Endothelial cell of umbilical vein (primary cell): Measurements from ENCODE around the gene AWAT2. TPM values are rescaled to one million over a fixed set of nuclear protein-coding genes. Genes with fewer than 3 reads are reported as not detected.
A peak's percentile ranks its signal among the peaks of the same experiment; 100 is the strongest.

Experiments
- BruUV-seq: library from RNA; stranded (reverse); fragments of 400-500 nt; replicated peaks from 2 replicates; lab custom pipeline; 2021; lab: Mats Ljungman, UMichigan
- CTCF ChIA-PET: fragments of 300-600, 350-600 bp; sonication (Branson Sonifier 250); formaldehyde crosslinking; loops from one replicate; lab custom pipeline; 2021; ENCODE audit warnings: antibody characterized with exemption, inconsistent platforms; lab: Charles Lee
- POLR2A ChIA-PET: fragments of 300-600, 350-600 bp; sonication (Branson Sonifier 250); formaldehyde crosslinking; loops from one replicate; lab custom pipeline; 2021; ENCODE audit warnings: antibody characterized with exemption, inconsistent platforms; lab: Charles Lee
- DNase-seq: peaks from one replicate; pipeline ENCODE4 v3.0.0-alpha.2; 2011; ENCODE audit warnings: low read depth, low spot score
- FAIRE-seq: peaks from 2 replicates; lab custom pipeline; 2011; peaks lifted over from hg19 to GRCh38; lab: Jason Lieb, UNC
- H2AFZ ChIP-seq: 2 replicates; pipeline ENCODE4 v1.6.0; 2012; ENCODE audit warnings: low read depth, low read length, control low read depth, inconsistent platforms
- H3K27ac ChIP-seq: 2 replicates; pipeline ENCODE4 v1.5.1; 2011; ENCODE audit warnings: low read depth, mild to moderate bottlenecking, control low read depth, low read length, moderate library complexity; ENCODE audit not compliant: insufficient read depth
- H3K27me3 ChIP-seq, 2 experiments: 2 replicates each; pipeline versions ENCODE4 v1.6.0 to v1.6.1; 2011; ENCODE audit warnings: low read length in 2 of 2, mixed read lengths in 1 of 2; ENCODE audit not compliant: control insufficient read depth in 2 of 2, insufficient read depth in 2 of 2
- H3K36me3 ChIP-seq, 2 experiments: 2 replicates in 1 of 2; 3 replicates in 1 of 2; pipeline ENCODE4 v1.5.1; 2011; ENCODE audit warnings: low read length in 2 of 2, mild to moderate bottlenecking in 1 of 2, moderate library complexity in 1 of 2; ENCODE audit not compliant: control insufficient read depth in 2 of 2, insufficient read depth in 2 of 2; ENCODE audit errors: extremely low read depth in 1 of 2
- H3K4me1 ChIP-seq: 3 replicates; pipeline ENCODE4 v1.5.1; 2011; ENCODE audit warnings: mild to moderate bottlenecking, low read length; ENCODE audit not compliant: control insufficient read depth, insufficient read depth; ENCODE audit errors: extremely low read depth
- H3K4me2 ChIP-seq: 2 replicates; pipeline ENCODE4 v1.6.1; 2011; ENCODE audit warnings: low read length, control low read depth, mixed read lengths; ENCODE audit not compliant: insufficient read depth
- H3K4me3 ChIP-seq, 3 experiments: fragments of 200-600 bp in 1 of 3; sonication (generic), shearing (Covaris generic) in 1 of 3; replicated peaks in 1 of 3; 2 replicates each; pipeline ENCODE4 v1.5.1; 2011 to 2016; ENCODE audit warnings: control low read depth in 3 of 3, low read length in 3 of 3, mild to moderate bottlenecking in 2 of 3, inconsistent platforms in 1 of 3, low read depth in 1 of 3, moderate library complexity in 1 of 3; ENCODE audit not compliant: insufficient read depth in 1 of 3
- H3K79me2 ChIP-seq: 2 replicates; pipeline ENCODE4 v1.6.0; 2012; ENCODE audit warnings: low read length, inconsistent platforms; ENCODE audit not compliant: control insufficient read depth, insufficient read depth
- H3K9ac ChIP-seq: replicated peaks from 2 replicates; pipeline ENCODE3; 2011; ENCODE audit warnings: low read length, control low read depth; ENCODE audit not compliant: insufficient read depth; ENCODE audit errors: extremely low read depth
- H3K9me1 ChIP-seq: replicated peaks from 3 replicates; pipeline ENCODE4 v1.6.0; 2011; ENCODE audit warnings: mild to moderate bottlenecking, low read length; ENCODE audit not compliant: control insufficient read depth, insufficient read depth; ENCODE audit errors: extremely low read depth
- H3K9me3 ChIP-seq: replicated peaks from 2 replicates; pipeline ENCODE4 v1.5.1; 2012; ENCODE audit warnings: low read length, inconsistent platforms; ENCODE audit not compliant: control insufficient read depth, insufficient read depth
- H4K20me1 ChIP-seq: replicated peaks from 2 replicates; pipeline ENCODE3; 2011; ENCODE audit warnings: mild to moderate bottlenecking, low read length; ENCODE audit not compliant: control insufficient read depth, insufficient read depth; ENCODE audit errors: extremely low read depth
- EZH2 ChIP-seq: IDR thresholded peaks from 2 replicates; pipeline ENCODE4 v1.6.1; 2012; ENCODE audit warnings: borderline replicate concordance, low read depth, mild to moderate bottlenecking, moderate library complexity, low read length, inconsistent platforms; ENCODE audit not compliant: severe bottlenecking
- FOS ChIP-seq: IDR thresholded peaks from 2 replicates; pipeline ENCODE4 v1.6.1; 2011; ENCODE audit warnings: mild to moderate bottlenecking, low read length, moderate library complexity, borderline replicate concordance; ENCODE audit not compliant: insufficient read depth
- GATA2 ChIP-seq: IDR thresholded peaks from 2 replicates; pipeline ENCODE4 v1.7.0; 2011; ENCODE audit warnings: low read depth, mild to moderate bottlenecking, moderate library complexity, mixed read lengths, low read length; ENCODE audit not compliant: insufficient read length, insufficient read depth
- POLR2AphosphoS5 ChIP-seq: IDR thresholded peaks from 2 replicates; pipeline ENCODE4 v1.6.1; 2012; ENCODE audit warnings: low read depth, mild to moderate bottlenecking, control low read depth, low read length, moderate library complexity; ENCODE audit not compliant: insufficient read depth
- dilution Hi-C: fragments of 300-500 bp; cut with MboI; formaldehyde crosslinking; loops from one replicate; pipeline ENCODE4 v1.15.0; 2019; ENCODE audit warnings: low sequenced_read_pairs; ENCODE audit not compliant: extremely low pct_ligation_motif_present
- intact Hi-C: fragments of 100-400 bp; cut with micrococcal nuclease; formaldehyde crosslinking; loops from one replicate; pipeline ENCODE4 v1.10.0; 2022
- polyA plus RNA-seq, 4 experiments: library from polyadenylated mRNA; depleted of rRNA in 3 of 4; stranded (reverse) in 3 of 4; unstranded in 1 of 4; fragments of >200 nt; gene quantifications; 2 replicates each; pipeline versions ENCODE4 v1.2.1 to v1.2.3, GENCODE V29; 2011 to 2012; ENCODE audit warnings: missing spikeins in 1 of 4
- total RNA-seq: library from RNA; stranded (reverse); gene quantifications from 2 replicates; pipeline ENCODE4 v1.2.3, GENCODE V29; 2021
- TF ChIP-seq, protein P1 (sequence below), 2 donors: IDR thresholded peaks; 1 replicate in 1 of 2; 2 replicates in 1 of 2; pipeline ENCODE4 v1.5.1; 2011; ENCODE audit warnings: low read length in 2 of 2, mild to moderate bottlenecking in 2 of 2, moderate library complexity in 2 of 2, control low read depth in 1 of 2, inconsistent platforms in 1 of 2, low read depth in 1 of 2; ENCODE audit not compliant: insufficient read depth in 1 of 2; ENCODE audit errors: extremely low read depth in 1 of 2

The AWAT2 gene
- total and polyA plus RNA-seq, 2 donors (not counting 3 experiments of a cell fraction or from before 2014, with no cell fraction given) = 0.20 to 0.29 TPM

DNA sequence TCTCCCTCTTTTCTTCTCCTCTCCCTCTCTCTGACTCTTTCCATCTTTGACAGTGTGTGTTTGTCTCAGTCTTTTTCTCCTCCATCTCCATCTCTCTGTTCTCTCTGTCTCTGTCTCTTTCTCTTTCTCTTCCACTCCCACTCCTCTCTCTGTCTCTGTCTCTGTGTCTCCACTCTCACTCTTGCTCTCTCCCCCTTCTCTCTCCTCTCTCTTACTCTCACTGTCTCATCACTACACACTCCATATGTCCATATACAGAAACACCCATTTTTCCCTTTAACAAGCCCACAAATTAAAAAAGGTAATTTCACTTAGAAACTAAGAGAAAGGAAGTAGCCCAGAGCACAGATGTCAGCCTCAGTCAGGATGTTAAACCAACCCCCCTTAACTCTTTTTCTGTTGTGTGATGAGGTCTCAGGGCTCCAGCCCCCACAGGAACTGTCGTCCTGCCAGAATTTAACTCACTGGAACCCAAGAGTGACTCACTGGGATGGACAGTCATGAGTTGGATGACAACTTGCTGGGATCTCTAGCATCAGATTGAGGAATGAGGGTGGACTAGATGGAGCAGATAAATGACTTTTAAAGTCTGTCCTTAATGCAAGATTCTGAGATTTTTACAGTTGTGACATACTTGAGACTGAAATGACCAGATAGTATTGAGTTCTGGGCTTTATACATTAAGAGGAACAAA, 40.0 kb upstream of the AWAT2 start:
- H3K27ac ChIP-seq = no peak overlapping the region
- intact Hi-C loops = loop anchor here (2.0 kb wide), 1 partner anchor 43 kb away; no protein-coding TSS in a partner anchor

DNA sequence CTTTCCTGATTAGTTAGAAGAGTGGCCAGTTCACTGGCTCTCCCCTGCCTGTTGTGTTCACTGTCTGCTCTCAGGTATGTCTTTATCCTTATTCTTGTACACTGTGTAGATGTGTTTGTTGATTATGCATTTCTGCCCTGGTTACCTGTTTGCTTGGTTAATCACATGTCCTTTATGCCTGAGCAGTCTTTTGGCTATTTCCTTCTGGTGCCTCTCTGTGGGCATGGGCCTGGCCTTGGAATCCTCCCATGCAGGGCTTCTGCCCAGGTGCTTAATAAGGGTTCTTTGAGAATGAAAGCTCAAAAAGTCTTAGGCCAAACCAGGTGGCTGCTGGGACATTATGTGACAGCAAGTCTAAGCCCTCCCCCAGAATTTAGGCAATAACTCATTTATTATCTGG, 39.0 kb upstream of the AWAT2 start:
- DNase-seq (no peak), FAIRE-seq (no peak)
- CTCF ChIA-PET = interaction anchor here (1.2 to 1.6 kb wide), 3 partner anchors 7 to 550 kb away, joined by 4 to 7 read pairs (median 4); no protein-coding TSS in a partner anchor
- dilution Hi-C loops (no loop called here), intact Hi-C loops (loop anchor here (2.0 kb wide), 1 partner anchor 42 kb away; no protein-coding TSS in a partner anchor)
- no peaks in the 10 kb centered on the region for H3K36me3 ChIP-seq
- no peak overlapping the region for H3K4me2 ChIP-seq
- no peaks in the 10 kb centered on the region for H3K27me3 ChIP-seq
- no peak overlapping the region for H3K4me3 ChIP-seq
- peaks cover 29% of the 10 kb centered on the region for H3K4me1 ChIP-seq
- H2AFZ ChIP-seq = no peak overlapping the region
- POLR2A ChIA-PET = no interaction called here
- H3K9ac ChIP-seq = no peak overlapping the region
- no TSS peak for BruUV-seq
- H3K9me3 ChIP-seq = no peaks in the 10 kb centered on the region
- H4K20me1 ChIP-seq = no peaks in the 10 kb centered on the region
- H3K27ac ChIP-seq = no peak overlapping the region
- TF ChIP-seq EZH2 (no peak), FOS (no peak)
- TF ChIP-seq, protein P1, sequence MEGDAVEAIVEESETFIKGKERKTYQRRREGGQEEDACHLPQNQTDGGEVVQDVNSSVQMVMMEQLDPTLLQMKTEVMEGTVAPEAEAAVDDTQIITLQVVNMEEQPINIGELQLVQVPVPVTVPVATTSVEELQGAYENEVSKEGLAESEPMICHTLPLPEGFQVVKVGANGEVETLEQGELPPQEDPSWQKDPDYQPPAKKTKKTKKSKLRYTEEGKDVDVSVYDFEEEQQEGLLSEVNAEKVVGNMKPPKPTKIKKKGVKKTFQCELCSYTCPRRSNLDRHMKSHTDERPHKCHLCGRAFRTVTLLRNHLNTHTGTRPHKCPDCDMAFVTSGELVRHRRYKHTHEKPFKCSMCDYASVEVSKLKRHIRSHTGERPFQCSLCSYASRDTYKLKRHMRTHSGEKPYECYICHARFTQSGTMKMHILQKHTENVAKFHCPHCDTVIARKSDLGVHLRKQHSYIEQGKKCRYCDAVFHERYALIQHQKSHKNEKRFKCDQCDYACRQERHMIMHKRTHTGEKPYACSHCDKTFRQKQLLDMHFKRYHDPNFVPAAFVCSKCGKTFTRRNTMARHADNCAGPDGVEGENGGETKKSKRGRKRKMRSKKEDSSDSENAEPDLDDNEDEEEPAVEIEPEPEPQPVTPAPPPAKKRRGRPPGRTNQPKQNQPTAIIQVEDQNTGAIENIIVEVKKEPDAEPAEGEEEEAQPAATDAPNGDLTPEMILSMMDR (IDR thresholded peaks at IDR 0.05; ENCODE audit: extremely low read depth in 1 of 2, insufficient read depth in 1 of 2, low read depth in 1 of 2, low read length in 2 of 2) = no peak
- H3K79me2 ChIP-seq = no peaks in the 10 kb centered on the region
- no peaks in the 10 kb centered on the region for H3K9me1 ChIP-seq

More for the DNA sequence above, 40.0 kb upstream of the AWAT2 start:
- Histone ChIP-seq H4K20me1 (no peaks in the 10 kb centered on the region), H3K4me1 (peaks cover 29% of the 10 kb centered on the region), H3K9me3 (no peaks in the 10 kb centered on the region), H3K4me2 (peak overlapping the region; percentile 31), H3K79me2 (no peaks in the 10 kb centered on the region), H3K36me3 (no peaks in the 10 kb centered on the region), H3K4me3 (no peak overlapping the region), H3K27me3 (no peaks in the 10 kb centered on the region), H3K9me1 (no peaks in the 10 kb centered on the region), H3K9ac (no peak overlapping the region), H2AFZ (peak overlapping the region; percentile 72)
- dilution Hi-C loops = no loop called here
- peak; percentile 78 for TF ChIP-seq GATA2
- peak; percentile 66 for TF ChIP-seq FOS
- TF ChIP-seq POLR2AphosphoS5 = no peak
- ChIA-PET CTCF (no interaction called here), POLR2A (no interaction called here)
- FAIRE-seq = peak; percentile 94
- no TSS peak for BruUV-seq
- DNase-seq = peak; percentile 41
